ENCODE results near the gene LIMS2.
A peak's percentile ranks its signal among the peaks of the same experiment; 100 is the strongest.

Gene LIMS2

DNA sequence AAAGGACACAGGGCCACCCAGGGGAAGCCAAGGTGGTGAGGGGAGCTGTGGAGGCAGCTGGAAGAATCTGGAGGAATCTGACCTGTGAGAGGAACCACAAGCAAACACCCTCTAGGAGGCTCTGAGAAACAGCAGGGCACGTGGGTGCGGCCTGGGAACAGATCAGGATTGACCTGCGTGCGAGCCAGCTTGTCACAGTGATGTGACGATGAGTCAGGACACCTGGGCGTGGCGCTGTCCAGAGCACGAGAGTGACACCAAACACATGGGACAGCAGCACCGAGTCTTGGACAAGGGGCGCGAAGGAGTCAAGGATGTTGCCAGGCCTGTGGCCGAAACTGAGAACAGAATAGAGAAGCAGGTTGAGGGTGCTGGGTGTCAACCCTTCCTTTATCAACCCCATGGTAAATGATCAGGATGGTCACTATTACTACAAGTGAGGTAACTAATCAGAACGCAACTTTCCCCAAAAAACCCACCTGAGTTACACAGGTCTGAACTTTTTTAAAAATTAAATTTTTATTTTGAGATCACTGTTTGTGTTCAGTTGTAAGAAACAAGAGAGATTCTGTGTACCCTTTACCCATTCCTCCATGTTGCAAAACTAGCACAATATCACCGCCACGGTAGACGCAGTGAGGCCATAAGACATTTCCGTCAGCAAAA lies 25.3 kb upstream of the LIMS2 start:
- peak; percentile 66 for DNase-seq

DNA sequence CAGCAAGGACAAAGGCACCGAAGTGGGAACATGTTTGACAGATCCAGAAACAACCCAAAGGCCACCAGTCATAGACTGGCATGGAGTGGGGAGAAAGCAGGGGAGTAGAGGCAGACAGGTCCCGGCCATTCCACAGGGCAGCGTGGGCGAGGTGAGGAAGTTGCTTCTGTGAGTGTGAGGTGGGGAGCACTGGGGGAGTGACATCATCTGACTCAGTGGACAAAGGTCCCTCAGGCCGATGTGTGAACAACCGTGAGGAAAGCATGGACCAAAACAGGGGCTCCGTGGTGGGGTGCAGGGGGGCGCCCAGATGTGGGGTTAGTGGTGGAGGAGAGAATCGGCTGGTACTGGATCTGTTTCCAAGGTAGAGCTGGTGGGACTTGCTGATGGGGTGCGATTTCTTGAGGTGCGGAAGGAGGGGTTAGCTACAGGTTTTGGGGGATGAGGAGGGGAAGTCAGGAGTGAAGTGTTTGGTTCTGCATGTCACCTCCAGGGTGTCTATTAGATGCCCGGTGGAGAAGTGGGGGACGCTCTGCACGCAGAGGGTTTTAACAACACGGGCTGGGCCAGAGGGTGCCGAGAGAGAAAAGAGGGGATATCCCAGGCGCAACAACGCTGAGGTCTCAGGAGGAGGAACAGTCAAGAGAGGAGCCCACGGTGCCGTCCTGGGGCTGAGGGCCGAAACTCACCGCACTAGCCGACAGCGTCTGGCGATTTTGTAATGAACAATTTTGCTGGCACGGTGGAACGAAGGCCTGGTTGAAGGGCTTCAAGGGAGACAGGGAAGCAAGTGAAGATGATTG lies 23.4 kb upstream of the LIMS2 start:
- DNase-seq: no peak

DNA sequence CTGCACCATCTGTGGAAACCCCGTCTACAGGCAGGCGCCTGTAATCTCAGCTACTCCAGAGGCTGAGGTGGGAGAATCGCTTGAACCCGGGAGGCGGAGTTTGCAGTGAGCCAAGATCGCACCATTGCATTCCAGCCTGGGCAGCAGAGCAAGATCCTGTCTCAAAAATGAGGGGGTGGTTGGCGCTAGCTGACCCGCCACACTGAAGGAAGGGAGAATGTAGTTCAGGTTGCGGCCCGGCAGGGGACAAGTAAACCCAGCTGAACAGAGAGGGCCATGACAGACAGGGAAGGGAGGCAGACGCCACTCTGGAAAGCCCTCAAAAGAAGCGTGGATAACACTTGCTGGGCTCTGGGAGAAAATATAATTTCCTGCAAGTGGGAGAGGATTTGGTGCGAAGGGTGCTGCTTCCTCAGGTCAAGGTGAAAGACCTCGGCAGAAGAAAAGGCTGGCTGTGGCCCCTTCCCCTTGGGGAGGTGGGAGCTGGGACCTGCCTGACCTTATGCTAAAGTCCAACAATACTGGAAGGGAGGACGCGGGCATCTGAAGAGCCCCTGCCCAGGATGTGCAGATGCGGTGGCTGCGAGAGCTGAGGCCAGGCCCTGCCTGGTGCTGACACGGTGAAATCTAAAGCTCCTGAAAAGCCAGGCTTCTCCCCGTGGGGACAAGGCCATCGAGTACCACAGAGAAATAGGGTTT lies 22.3 kb upstream of the LIMS2 start:
- no peak for DNase-seq

DNA sequence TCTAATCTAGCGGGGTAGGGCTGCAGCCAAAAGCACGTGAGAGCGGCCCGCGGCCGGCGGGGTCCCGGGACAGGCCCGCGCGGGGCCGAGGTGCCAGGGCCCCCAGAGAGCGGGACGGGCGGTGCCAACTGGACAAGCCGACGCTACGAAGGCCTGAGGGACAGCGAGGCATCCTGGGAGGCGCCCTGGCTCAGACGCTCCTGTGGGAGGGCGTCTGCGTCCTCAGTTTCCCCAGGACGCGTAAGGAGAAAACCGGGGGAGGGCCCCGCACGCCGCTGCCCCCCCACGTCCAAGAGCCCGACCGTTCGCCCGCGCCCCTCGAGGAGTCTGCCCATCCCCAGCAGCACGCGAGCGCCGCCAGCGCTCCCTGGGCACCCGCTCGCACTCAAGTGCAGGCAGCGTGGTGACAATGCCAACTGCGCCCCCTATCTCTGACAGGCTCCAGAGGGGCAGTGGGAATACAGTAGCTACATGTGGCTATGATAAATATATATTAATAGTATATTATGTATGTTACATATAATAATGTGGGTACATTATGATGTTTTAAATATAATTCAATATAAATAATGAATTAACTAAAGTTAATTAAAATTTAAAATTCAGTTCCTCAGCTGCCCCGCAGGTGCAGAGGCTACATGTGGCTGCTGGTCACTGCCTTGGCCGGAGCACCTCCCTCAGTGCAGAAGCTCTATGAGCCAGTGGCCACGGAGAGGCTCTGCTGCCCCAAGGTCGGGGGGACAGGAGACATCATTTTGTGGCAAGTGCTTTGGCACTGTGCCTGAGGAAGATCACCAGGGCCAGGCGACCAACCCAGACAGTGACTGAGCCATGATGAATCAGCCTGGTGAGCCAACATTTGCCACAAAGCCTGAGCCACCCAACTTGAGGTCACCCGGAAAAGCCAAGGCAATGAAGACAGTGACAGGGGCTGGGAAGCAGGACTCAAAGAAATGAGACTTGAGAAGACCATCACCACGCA lies 20.5 kb upstream of the LIMS2 start:
- no peak for DNase-seq

DNA sequence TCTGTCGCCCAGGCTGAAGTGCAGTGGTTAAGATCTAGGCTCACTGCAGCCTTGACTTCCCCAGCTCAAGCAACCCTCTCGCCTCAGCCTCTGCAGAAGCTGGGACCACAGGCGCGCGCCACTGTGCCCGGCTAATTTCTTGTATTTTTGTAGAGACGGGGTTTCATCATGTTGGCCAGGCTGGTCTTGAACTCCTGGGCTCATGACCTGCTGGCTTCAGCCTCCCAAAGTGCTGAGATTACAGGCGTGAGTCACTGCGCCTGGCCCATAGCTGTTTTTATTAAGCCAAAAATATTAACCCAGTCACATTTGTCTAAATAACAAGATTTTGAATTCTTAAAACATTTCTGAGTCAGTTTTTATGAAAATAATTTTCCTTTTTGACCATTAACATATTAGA lies 19.7 kb upstream of the LIMS2 start:
- DNase-seq: no peak

DNA sequence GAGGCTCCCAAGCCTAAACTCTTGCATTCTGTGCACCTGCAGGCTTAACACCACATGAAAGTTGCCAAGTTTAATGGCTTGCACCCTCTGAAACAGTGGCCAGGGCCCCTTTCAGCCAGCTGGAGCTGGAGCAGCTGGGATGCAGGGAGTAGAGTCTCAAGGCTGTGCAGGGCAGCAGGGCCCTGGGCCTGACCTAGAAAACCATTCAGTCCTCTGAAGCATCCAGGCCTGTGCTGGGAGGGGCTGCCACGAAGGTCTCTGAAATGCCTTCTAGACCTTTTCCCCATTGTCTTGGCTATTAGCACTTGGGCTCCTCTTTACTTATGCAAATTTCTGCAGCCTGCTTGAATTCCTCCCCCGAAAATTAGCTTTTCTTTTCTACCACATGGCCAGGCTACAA lies 15.4 kb upstream of the LIMS2 start:
- DNase-seq: no peak

DNA sequence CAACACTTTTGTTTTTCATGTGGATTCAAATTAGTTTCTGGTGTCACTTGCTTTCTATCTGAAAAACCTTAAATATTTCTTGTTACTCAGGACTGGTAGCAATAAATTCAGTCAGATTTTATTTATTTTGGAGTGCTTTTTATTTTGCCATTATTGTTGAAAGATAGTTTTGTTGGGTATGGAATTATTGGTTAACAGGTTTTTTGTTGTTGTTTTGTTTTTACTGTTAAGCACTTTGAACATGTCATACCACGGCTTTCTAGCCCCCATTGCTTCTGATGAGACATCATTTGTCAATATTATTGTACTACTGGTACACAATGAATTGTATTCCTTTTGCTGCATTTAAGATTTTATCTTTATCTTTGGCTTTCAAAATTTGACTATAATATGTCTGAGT lies 13.1 kb upstream of the LIMS2 start:
- DNase-seq: no peak

DNA sequence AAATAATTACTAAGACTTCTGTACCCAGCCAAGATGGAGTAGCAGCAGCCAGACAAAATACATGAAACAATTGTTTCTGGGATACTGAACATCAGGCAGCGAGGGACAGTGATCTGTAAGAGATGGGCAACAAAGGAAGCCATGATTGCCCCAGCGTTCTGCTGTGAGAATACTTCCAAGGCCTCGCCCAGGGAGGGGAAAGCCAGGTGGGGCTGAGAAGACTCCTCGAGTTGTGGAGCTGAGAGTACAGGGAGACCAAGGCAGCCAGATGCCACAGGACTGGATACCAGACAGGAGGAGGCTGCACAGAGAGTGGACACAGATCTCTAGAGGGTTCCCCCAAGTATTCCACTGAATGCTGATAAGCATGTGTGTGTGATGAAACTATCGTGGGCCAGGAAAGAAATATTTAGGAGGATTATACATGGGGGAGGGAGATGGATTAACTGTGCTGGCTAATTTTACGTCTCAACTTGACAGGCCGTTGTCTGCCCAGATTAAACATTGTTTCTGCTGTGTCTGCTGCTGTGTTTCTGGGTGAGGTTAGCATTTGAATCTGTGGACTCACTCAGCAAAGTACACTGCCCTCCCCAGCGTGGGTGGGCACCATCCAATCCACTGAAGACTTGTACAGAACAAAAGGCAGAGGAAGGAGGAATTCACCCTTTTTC lies 10.2 kb upstream of the LIMS2 start:
- DNase-seq: no peak

DNA sequence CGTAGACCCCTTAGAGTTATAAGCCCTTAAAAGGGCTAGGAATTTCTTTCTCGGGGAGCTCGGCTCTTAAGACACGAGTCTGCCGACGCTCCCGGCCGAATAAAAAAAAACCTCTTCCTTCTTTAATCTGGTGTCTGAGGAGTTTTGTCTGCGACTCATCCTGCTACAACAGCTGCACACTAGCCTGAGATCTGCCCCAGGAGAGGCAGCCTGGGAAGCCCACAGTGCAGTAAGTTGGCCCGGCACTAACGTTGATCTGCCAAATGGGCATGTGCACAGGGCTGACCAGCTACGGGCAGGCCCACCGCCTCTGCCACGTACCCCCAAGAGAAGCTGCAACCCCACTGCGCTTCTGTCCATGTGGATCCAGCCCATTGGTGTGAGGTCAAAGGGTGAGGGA lies 8.4 kb upstream of the LIMS2 start:
- no peak for DNase-seq

DNA sequence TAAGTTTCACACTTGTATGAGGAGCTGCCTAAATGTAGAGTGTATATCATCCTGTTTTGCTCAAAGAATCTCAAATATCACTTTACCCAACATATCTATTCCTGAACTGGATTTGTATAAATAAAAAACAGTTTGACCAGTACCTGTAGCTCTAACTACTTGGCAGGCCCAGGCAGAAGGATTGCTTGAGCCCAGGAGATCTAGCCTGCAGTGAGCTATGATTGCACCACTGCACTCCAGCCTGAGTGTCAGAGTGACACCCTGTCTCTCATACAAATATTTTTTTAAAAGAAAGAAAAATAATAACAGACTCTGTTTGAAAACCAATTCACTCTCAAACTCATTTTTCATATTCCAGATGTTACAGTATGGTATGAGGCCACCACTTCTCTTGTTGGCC lies 7.7 kb upstream of the LIMS2 start:
- DNase-seq: no peak

DNA sequence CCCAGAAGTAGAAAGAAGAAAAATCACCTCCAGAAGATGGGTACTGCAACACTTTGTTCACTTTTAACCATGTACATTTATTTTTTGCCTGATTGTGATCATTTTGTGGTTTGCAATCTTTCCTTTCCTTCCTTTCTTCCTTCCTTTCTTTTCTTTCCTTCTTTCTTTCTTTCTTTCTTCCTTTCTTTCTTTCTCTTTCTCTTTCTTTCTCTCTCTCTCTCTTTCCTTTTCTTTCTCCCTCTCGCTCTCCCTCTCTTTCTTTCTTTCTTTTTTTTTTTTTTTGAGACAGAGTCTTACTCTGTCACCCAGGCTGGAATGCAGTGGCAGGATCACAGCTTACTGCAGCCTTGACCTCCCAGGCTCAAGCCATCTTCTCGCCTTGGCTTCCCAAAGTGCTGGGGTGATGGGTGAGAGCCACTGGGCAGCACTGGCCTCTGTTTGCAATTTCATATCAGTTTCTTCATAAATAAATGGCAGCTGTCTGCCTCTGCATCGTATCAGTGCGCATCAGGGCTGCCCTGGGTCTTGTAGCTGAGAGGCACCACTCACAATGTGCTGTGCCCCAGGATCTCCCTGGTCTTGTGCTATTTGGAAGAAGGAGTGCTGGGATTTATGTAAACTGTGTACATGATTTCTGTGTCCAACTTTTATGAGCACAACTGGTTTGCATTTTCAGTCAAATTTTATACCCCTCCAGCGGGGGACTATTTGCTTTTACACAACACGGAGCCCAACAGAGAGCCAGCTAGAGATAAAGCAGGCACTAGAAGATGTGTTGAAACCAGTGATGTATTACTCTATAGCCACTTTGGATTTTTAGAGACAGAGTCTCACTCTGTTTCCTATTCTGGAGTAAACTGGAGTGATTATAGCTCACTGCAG lies 6.9 kb upstream of the LIMS2 start:
- DNase-seq: no peak

DNA sequence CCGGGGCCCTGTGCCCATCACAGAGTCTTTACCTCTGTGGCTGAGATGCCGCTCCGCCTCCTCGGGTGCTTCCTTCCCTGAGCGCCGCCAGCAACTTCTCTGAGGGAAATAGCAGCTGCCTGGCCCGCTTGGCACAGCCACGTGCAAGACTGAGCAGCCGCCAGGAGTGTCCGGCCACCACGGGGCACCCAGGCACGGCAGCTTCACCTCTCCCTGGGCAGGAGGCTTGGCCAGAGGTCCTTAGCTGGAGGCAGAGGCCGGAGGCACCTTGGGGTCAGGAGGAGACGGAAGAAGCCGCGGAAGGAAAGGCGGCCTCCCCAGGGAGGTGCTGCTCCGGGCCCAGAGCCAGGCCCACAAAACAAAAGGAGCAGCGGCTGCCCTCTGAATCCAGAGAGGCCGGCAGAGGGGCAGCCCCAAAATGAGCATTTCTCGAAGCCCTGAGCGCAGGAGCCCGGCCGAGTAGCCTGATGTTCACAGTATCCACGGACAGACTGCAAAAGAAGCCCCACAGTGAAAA lies 6.0 kb upstream of the LIMS2 start:
- DNase-seq: no peak

DNA sequence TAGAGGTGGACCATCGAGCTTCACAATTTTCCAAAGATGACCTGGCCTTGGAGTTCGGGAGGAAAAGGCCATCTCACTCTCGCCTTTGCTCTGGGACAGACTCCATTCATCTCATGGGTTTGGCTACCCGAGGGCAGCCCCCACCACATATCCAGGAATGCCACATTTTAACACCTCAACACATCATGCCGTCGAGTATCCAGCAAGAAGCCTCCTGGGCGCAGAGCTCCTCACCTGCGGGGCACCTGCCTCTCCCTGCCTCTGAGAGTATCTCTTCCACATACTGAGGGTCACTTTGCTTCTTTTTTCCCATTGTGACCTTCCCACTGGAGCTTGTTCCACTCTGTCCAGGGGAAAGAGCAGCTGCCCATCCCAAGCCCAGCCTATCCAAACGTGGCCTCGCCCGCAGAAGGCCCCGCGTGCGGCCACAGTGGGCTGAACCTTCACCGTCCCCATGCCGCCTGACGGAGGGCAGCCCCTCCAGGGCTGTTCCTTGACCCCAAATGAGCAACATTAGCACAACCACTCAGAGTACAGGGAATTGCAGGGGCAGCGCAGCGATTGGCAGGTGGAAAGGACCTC lies 5.5 kb upstream of the LIMS2 start:
- DNase-seq: no peak

DNA sequence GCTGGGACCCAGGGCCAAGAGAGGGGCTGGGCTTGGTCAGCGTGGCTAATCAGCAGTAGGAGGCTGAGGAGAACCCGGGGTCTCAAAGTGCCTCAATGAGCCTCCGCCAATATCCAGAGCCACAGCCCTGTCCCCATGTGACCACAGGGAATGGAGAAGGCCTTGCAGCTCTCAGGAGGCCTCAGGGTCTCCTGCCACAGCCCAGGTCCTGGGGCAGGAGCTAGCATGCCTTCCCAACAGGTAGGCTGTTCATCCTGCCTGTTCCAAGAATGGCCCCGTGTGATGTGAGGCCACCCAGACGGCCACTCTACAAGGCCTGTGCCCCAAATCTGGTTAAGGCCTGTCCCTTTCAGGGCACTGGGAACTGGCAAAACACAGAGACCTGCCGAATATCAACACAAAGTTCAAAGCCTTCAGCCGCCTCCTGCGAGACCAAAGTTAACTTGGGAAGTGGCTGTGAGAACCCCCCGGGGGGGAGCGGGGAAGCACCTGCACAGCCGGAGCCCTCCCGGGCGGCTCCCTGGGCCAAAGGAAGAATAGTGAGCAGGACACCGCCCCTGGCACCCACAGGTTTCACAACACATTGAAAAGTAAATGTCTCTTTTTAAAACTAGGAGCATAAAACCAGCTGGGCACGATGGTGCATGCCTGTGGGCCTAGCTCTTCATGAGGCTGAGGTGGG lies 4.5 kb upstream of the LIMS2 start:
- no peak for DNase-seq

DNA sequence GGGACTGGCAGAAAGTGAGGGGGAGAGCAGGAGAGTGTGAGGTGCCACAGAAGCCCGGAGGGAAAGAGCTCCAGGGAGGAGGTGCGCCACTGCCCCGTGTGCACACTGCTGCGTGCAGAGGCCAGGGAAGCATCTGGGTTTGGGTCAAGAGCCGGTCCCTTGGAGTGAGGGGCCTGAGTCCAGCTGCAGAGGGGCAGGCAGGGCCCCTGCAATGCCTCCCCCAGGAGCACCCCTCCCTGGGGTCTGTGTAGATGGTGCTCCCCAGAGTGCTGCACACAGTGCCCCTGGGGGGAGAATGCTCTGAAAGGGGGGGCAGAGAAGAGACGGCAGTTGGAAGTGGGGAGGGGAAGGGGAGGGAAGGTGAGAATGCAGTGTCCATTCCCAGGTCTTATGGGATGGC lies 3.7 kb upstream of the LIMS2 start:
- no peak for DNase-seq

DNA sequence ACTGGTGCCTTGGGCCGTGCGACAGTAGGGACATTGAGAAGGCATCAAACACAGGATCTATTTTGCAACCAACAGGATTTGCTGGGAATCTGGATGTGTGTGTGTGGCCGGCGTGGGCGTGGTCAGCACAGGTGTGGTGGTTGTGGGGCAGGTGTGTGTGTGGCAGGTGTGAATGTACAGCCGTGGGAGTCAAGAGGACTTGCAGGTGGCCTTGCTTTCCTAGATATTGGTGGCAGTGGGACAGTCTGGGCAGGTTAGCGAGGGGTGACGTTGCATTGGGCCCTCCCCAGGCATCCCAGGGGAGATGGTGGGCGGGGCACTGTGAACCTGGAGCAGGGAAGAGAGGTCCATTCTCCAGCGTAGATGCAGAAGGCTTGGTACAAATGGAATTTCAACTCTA lies 3.2 kb upstream of the LIMS2 start:
- peak; percentile 26 for DNase-seq

DNA sequence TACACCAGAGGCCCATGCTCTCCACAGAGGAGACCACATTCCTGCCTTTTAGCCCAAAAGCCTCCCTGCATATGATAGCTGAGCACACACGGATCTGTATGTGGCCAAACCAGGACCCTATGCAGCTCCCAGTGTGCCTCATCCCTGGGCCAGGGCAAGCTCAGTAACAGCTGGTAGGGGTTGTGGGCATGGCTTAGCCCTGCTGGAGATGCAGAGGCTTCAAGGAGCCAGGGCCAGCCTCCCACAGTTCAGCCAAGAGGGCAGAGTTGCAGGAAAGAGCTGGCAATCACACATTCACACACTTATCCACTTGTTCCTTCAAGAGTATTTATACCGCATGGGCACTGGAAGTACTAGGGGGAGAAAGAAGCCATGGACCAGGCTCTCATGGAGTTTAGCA lies 1.6 kb upstream of the LIMS2 start:
- no peak for DNase-seq

DNA sequence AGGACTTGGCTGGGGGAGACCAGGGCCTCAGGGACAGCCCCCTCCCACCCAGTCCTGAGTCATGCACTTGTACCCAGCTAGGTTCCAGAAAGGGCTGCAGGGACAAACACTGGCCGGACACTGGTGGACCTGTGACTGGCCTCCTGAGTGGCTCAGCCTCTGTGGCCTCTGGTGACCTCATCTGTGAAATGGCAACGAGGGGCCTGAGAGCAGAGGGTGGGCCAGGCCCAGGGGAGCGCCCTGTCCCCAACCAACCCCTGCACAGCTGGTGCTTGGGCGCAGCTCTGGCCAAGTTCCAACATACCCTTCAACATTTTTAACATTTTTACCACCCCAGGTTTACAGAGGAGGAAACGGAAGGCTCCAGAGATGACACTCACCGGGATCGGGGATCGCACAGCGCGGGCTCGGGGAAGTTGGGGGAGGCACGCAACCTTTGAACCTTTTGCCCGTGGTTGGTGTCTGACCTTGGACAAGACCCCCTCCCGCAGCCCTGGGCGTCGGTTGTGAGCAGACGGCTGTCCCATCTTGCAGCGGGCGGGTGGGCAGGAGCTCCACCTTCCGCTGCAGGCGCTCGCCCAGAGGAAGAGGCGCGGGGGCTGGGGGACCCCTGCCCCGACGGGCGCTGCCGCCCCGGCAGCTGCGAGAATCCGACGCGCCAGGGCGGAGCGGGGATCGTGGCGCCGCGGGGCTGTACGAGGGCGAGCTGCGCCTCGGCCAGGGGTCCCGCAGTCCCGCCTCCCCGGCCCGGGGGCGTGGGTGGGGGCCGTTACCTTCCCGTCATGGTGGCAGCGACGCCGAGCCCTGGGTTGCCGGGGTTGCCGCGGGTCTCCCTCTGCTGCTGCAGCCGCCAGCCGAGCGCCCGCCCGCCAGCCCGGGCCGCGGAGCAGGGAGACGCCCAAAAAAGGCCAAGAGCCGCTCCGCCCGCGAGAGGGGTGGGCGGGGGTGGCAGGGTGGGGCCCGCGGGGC lies 805 bp downstream of the LIMS2 start:
- no peak for DNase-seq
